Fibroblast of mammary gland (primary cell): ENCODE data around the gene DLG1.

ENCODE experiments used
- DNase-seq: peaks from one replicate; pipeline ENCODE4 v3.0.0-alpha.2; 2010; ENCODE audit warnings: low read depth
- H3K4me3 ChIP-seq: 2 replicates; pipeline ENCODE4 v1.5.1; 2011; ENCODE audit warnings: low read depth, mild to moderate bottlenecking, low read length, moderate library complexity; ENCODE audit not compliant: control insufficient read depth
- CTCF ChIP-seq: conservative IDR thresholded peaks from 2 replicates; pipeline ENCODE4 v1.5.1; 2011; ENCODE audit warnings: low read depth, low read length, inconsistent platforms; ENCODE audit not compliant: control insufficient read depth, insufficient read depth

Gene DLG1

GRCh38 chr3:197021729-197022404 is 276.5 kb downstream of the DLG1 start:
- no peak for DNase-seq
- TF ChIP-seq CTCF = no peak
- no peak overlapping the region for H3K4me3 ChIP-seq

GRCh38 chr3:197021231-197021630 is 277.2 kb downstream of the DLG1 start:
- no peak for TF ChIP-seq CTCF
- no peak for DNase-seq

GRCh38 chr3:197019535-197019934 is 278.9 kb downstream of the DLG1 start:
- no peak for DNase-seq
- no peak for TF ChIP-seq CTCF
- no peak overlapping the region for H3K4me3 ChIP-seq

More at GRCh38 chr3:197021231-197021630, 277.2 kb downstream of the DLG1 start:
- no peak overlapping the region for H3K4me3 ChIP-seq

GRCh38 chr3:197019021-197019420 is 279.4 kb downstream of the DLG1 start:
- TF ChIP-seq CTCF = no peak
- DNase-seq = no peak
- no peak overlapping the region for H3K4me3 ChIP-seq

- no peak for DNase-seq
- H3K4me3 ChIP-seq = no peak overlapping the region
- no peak for TF ChIP-seq CTCF
Observed at GRCh38 chr3:197017003-197017402, 281.4 kb downstream of the DLG1 start.

- no peak for TF ChIP-seq CTCF
- no peak for DNase-seq
Observed at GRCh38 chr3:197015790-197016736, 282.3 kb downstream of the DLG1 start.

More at GRCh38 chr3:197015790-197016736, 282.3 kb downstream of the DLG1 start:
- H3K4me3 ChIP-seq = no peak overlapping the region
